Prostate gland (tissue), 2 donors: Measurements from ENCODE around the gene A2ML1. TPM values are rescaled to one million over a fixed set of nuclear protein-coding genes. Genes with fewer than 3 reads are reported as not detected.

Experiments
- DNase-seq: peaks from one replicate; pipeline ENCODE4 v3.0.0-alpha.2; 2019; ENCODE audit warnings: low spot score
- H3K27ac ChIP-seq, 2 donors: fragments of 200-600 bp; sonication (generic); 2 replicates each; pipeline ENCODE4 v1.5.1; 2017 to 2019
- H3K27me3 ChIP-seq: fragments of 200-600 bp; sonication (generic); replicated peaks from 2 replicates; pipeline ENCODE4 v1.5.1; 2019; ENCODE audit not compliant: insufficient read depth
- H3K36me3 ChIP-seq, 2 donors: fragments of 200-600 bp; sonication (generic); 1 replicate in 1 of 2; 2 replicates in 1 of 2; pipeline versions ENCODE4 v1.5.1 to v1.8.1; 2017 to 2019
- H3K4me1 ChIP-seq: fragments of 200-600 bp; sonication (generic); replicated peaks from 2 replicates; pipeline ENCODE4 v1.5.1; 2019
- H3K4me3 ChIP-seq, 2 donors: fragments of 200-600 bp; sonication (generic); 2 replicates each; pipeline ENCODE4 v1.5.1; 2017 to 2019
- H3K9me3 ChIP-seq: fragments of 200-600 bp; sonication (generic); 2 replicates; pipeline ENCODE4 v1.5.1; 2017
- CTCF ChIP-seq, 4 experiments: fragments of 200-600 bp in 2 of 4; fragments of 450-650 bp in 2 of 4; sonication (generic) in 2 of 4; IDR thresholded peaks; 1 replicate in 3 of 4; 2 replicates in 1 of 4; pipeline ENCODE4 v1.5.1; 2016 to 2019; ENCODE audit warnings: antibody characterized with exemption in 4 of 4, mild to moderate bottlenecking in 2 of 4, moderate library complexity in 2 of 4
- POLR2A ChIP-seq: fragments of 450-650 bp; IDR thresholded peaks from one replicate; pipeline ENCODE4 v1.6.1; 2016; ENCODE audit warnings: antibody characterized with exemption, mild to moderate bottlenecking
- POLR2AphosphoS5 ChIP-seq: sonication (generic); formaldehyde crosslinking; IDR thresholded peaks from one replicate; pipeline ENCODE4 v1.6.1; 2017; ENCODE audit warnings: antibody characterized with exemption
- WGBS: methylation state at CpG from one replicate; pipeline ENCODE4 v1.1.5; 2018; 5-methylcytosine and 5-hydroxymethylcytosine counted together
- intact Hi-C: fragments of 100-400 bp; cut with DNase I; formaldehyde crosslinking; loops from one replicate; pipeline ENCODE4 v1.14.2; 2022
- total RNA-seq, 2 donors: library from RNA; depleted of rRNA; stranded (reverse); fragments of >200 nt; gene quantifications; one replicate each; pipeline ENCODE4 v1.1.0, GENCODE V29; 2016

The A2ML1 gene
- total RNA-seq, 2 donors from 2014 or later = 1.6 to 43.7 TPM

- no peak overlapping the region for H3K4me3 ChIP-seq
- H3K9me3 ChIP-seq = no peaks in the 10 kb centered on the region
- no peaks in the 10 kb centered on the region for H3K36me3 ChIP-seq
- TF ChIP-seq CTCF (IDR thresholded peaks at IDR 0.05) (no peak), POLR2A (no peak), POLR2AphosphoS5 (no peak)
- H3K4me1 ChIP-seq = peaks cover 3% of the 10 kb centered on the region
- intact Hi-C loops = no loop called here
- 95% methylated on average over 7 of the region's 7 CpGs for WGBS
- no peaks in the 10 kb centered on the region for H3K27me3 ChIP-seq
- no peak overlapping the region for H3K27ac ChIP-seq
- DNase-seq = no peak
Observed at GRCh38 chr12:8829621-8830020, 7.2 kb downstream of the A2ML1 start.

GRCh38 chr12:8831116-8831515 is 8.7 kb downstream of the A2ML1 start:
- intact Hi-C loops = no loop called here
- WGBS = 94% methylated on average over 9 of the region's 9 CpGs

GRCh38 chr12:8832500-8832899 is 10.1 kb downstream of the A2ML1 start:
- Histone ChIP-seq H3K4me3 (no peak overlapping the region), H3K36me3 (no peaks in the 10 kb centered on the region), H3K9me3 (no peaks in the 10 kb centered on the region), H3K4me1 (peaks cover 3% of the 10 kb centered on the region), H3K27ac (no peak overlapping the region), H3K27me3 (no peaks in the 10 kb centered on the region)
- intact Hi-C loops = no loop called here
- 82% methylated on average over 6 of the region's 6 CpGs for WGBS
- TF ChIP-seq CTCF (IDR thresholded peaks at IDR 0.05) = no peak
- TF ChIP-seq POLR2AphosphoS5 = no peak
- DNase-seq = no peak

More at GRCh38 chr12:8831116-8831515, 8.7 kb downstream of the A2ML1 start:
- peaks cover 3% of the 10 kb centered on the region for H3K4me1 ChIP-seq
- no peaks in the 10 kb centered on the region for H3K27me3 ChIP-seq
- no peak overlapping the region for H3K4me3 ChIP-seq
- DNase-seq = no peak
- H3K27ac ChIP-seq = no peak overlapping the region
- TF ChIP-seq CTCF (IDR thresholded peaks at IDR 0.05) (no peak), POLR2A (no peak), POLR2AphosphoS5 (no peak)
- no peaks in the 10 kb centered on the region for H3K36me3 ChIP-seq
- no peaks in the 10 kb centered on the region for H3K9me3 ChIP-seq

GRCh38 chr12:8834230-8834629 is 11.8 kb downstream of the A2ML1 start:
- 58% methylated on average over 1 of the region's 1 CpG for WGBS
- Histone ChIP-seq H3K27me3 (no peaks in the 10 kb centered on the region), H3K9me3 (no peaks in the 10 kb centered on the region), H3K4me3 (no peak overlapping the region), H3K4me1 (no peaks in the 10 kb centered on the region), H3K36me3 (no peaks in the 10 kb centered on the region), H3K27ac (no peak overlapping the region)
- intact Hi-C loops = no loop called here
- TF ChIP-seq POLR2AphosphoS5 = no peak
- TF ChIP-seq CTCF (IDR thresholded peaks at IDR 0.05) = no peak
- TF ChIP-seq POLR2A = no peak
- no peak for DNase-seq

GRCh38 chr12:8837291-8837690 is 14.9 kb downstream of the A2ML1 start:
- no peak overlapping the region for H3K4me3 ChIP-seq
- H3K27ac ChIP-seq = no peak overlapping the region
- H3K4me1 ChIP-seq = no peaks in the 10 kb centered on the region
- no peaks in the 10 kb centered on the region for H3K27me3 ChIP-seq
- no peaks in the 10 kb centered on the region for H3K36me3 ChIP-seq
- WGBS = 93% methylated on average over 9 of the region's 9 CpGs
- TF ChIP-seq POLR2A (no peak), POLR2AphosphoS5 (no peak), CTCF (IDR thresholded peaks at IDR 0.05) (no peak)
- intact Hi-C loops = no loop called here
- H3K9me3 ChIP-seq = no peaks in the 10 kb centered on the region
- no peak for DNase-seq
